Stimulated activated CD4-positive, alpha-beta T cell treated with anti-CD3 and anti-CD28 coated beads, Interleukin-4, amount 100 ng/mL, for 1 hour (primary cell): ENCODE data around the gene PCSK6.

Experiments
- DNase-seq: peaks from one replicate; pipeline ENCODE4 v3.0.0-alpha.2; 2020

The PCSK6 gene

GRCh38 chr15:101498717-101499480 lies 9.4 kb upstream of the PCSK6 start:
- DNase-seq, result no peak

- no peak for DNase-seq
These were observed 8.7 kb upstream of the PCSK6 start for GRCh38 chr15:101498076-101498716.

- no peak for DNase-seq
These were observed 8.1 kb upstream of the PCSK6 start for GRCh38 chr15:101497484-101498034.

- DNase-seq, result no peak
These were observed 7.5 kb upstream of the PCSK6 start for GRCh38 chr15:101497017-101497416.

GRCh38 chr15:101496198-101496986 lies 6.9 kb upstream of the PCSK6 start:
- no peak for DNase-seq

- DNase-seq, result no peak
These were observed 6.1 kb upstream of the PCSK6 start for GRCh38 chr15:101495334-101496197.

GRCh38 chr15:101494251-101494796 lies 4.8 kb upstream of the PCSK6 start:
- DNase-seq, result no peak

- no peak for DNase-seq
These were observed 3.5 kb upstream of the PCSK6 start for GRCh38 chr15:101492766-101493692.

GRCh38 chr15:101491734-101492640 lies 2.5 kb upstream of the PCSK6 start:
- no peak for DNase-seq

- no peak for DNase-seq
These were observed 1.6 kb upstream of the PCSK6 start for GRCh38 chr15:101490922-101491733.

- no peak for DNase-seq
These were observed 943 bp upstream of the PCSK6 start for GRCh38 chr15:101490408-101490891.

- no peak for DNase-seq
These were observed 289 bp downstream of the PCSK6 start for GRCh38 chr15:101489237-101489598.

GRCh38 chr15:101488300-101489164 lies 975 bp downstream of the PCSK6 start:
- DNase-seq, result no peak

GRCh38 chr15:101486696-101487459 lies 2.6 kb downstream of the PCSK6 start:
- no peak for DNase-seq

- DNase-seq, result no peak
These were observed 6.0 kb downstream of the PCSK6 start for GRCh38 chr15:101483462-101483861.

GRCh38 chr15:101482526-101483371 lies 6.8 kb downstream of the PCSK6 start:
- no peak for DNase-seq
